HG02642 (cell line): ENCODE results near the gene KCNK17.
"Not testable (repeated sequence)": the region's sequence is repeated elsewhere in the genome, so short reads cannot be mapped to it uniquely, and the experiment has no call there.

Experiments
- ATAC-seq: cut with Tn5 transposase; IDR thresholded peaks from one replicate; pipeline ENCODE4 v1.9.1; 2021; ENCODE audit warnings: mild to moderate bottlenecking; ENCODE audit not compliant: unreplicated experiment, poor library complexity

The KCNK17 gene

DNA sequence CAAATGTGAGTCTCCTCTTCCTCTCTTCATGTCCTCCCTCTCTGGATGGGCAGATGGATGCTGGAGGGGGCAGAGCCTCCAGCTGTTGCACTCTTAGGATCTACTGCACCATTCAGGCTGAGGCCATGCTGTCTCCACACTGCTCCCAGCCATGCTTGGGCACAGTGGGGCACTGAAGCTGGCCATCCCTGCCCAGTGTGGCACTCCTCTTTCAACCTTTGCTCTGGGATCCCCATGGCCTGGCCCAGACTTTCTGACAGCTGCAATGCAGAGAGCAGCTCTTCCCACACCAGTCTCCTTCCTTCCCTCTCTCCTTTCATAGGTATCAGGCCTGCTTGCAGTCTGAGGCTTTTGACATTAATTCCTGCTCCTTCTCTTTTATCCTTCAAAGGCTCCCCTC, 9.3 kb downstream of the KCNK17 start:
- no peak for ATAC-seq

DNA sequence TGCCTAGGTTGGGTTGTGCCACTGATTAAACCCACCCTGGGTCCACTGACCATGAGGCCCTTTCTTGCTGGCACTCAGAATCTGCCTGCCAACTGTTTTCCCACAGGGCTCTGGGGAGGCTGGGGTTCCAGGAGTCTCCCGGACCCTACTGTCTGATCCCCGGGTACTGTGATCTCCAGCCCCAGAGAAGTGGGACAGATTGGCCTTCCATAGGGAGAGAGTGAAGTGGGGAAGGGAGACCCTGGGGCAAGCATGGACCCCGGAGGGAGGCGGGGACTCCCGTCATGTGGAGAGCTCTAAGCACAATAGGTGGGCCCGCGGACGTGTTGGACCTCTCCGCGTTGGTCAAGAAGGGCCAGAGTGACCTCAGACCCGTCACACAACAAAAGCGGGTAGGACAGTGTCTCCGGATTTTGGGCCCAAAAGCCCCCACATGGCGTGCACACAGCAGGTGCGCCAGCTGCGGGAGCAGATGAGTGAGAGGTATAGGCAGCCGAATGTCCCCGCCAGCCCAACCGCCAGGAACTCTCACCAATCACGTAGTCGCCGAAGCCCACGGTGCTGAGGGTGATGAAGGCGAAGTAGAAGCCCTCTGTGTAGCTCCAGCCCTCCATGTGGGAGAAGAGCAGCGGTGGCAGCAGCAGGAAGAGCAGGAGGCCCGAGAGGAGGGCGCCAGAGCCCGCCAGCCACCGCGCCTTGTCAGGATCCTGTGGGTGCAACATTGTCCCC, 10.6 kb downstream of the KCNK17 start:
- no peak for ATAC-seq

- ATAC-seq: peak; percentile 80
These were observed 11.4 kb downstream of the KCNK17 start for GRCh38 chr6:39302669-39303424.

DNA sequence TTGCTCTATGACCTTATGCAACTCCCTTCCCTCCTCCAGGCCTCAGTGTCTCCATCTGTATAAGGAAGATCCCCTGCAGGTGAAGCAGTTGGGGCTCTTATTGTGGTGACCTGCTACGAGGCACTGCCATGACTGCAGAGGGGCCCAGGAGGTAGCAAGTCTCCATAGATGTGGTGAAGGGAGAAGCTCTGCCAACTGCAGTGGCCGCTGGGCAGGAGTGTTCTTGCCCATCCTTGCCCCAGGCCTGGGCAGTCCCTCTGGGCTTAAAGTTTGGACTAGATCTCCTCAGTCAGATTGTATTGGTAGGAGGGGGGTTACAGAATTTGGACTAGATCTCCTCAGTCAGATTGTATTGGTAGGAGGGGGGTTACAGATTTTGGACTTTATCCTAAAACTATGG, 12.2 kb downstream of the KCNK17 start:
- no peak for ATAC-seq

DNA sequence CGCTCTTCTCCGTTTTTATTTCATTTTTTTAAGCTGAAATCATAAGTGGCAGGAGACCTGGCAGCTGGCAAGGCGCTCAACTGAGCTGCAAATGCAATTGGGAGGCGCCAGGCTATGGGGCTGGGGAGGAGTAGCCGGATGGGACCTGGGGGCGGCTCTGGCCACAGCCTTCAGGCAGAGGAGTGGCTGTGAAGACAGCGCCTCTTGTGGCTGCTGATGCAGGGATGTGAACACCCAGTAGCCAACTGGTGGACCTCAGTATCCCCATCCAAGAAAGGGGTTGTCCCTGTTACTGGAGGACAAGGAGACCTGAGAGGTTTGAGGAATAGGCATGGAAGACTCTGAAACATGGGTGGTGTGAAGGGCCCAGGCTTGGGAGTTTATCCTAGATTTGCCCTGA, 12.6 kb downstream of the KCNK17 start:
- ATAC-seq: no peak

- ATAC-seq: no peak
These were observed 13.5 kb downstream of the KCNK17 start for GRCh38 chr6:39300739-39301138.

DNA sequence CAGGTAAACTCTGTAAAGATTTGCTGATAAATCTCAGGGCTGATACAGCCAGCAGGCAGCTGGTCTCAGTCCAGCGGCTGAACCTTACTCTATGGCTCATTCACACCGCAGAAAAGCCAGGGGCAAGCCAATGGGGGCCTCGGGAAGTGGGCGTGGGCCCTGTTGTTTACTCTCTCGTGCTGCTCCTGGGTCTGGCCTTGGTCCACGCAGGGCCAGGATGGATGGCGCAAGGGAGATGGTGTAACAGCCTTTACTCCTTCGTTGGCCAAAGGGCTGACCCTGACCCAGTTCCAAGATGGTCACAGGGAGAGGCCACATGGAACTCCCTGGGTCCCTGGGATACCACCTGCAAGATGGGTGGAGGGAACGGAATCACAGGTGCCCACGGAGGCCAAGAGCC, 16.2 kb downstream of the KCNK17 start:
- no peak for ATAC-seq

DNA sequence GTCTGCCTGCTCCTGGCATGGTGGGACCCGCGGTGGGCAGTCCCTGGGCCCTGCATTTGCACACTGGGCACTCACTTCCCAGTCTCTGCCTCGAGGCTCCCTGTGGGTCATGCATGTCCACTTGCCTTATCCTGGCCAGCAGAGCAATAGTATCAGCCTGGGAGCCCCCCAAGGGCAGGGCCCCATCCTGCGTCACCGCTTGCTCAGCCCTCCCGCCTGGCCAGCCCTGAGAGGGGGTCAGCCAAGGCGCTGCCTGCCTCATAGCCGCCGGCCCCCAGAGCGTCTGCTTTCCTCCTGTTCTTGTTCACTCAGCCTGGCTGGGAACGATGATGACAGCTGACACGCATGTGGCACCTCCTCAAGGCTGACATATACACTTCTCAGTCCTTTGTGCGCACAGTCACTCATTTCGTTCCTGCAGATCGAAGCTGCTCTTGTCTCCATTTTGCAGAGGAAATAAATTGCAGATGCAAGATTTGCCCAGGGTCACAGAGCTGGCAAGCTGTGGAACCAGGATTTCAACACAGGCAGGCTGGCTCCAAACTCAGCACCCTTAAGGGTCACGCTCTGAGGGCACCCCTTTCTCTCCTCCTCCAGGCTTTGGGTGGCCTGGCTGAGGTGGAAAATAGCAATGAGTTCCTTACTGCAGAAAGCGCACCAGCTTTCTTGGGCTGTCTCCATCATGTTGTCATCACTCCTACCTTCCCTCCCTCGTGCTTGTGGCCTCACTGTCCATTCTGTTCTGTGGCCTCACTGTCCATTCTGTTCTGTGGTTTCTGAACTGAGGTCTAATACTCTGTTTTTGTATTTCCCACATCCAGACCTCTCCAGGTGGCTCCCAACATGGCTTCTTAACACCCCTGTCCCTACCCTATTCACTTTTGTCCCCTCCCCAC, 17.2 kb downstream of the KCNK17 start:
- no peak for ATAC-seq

DNA sequence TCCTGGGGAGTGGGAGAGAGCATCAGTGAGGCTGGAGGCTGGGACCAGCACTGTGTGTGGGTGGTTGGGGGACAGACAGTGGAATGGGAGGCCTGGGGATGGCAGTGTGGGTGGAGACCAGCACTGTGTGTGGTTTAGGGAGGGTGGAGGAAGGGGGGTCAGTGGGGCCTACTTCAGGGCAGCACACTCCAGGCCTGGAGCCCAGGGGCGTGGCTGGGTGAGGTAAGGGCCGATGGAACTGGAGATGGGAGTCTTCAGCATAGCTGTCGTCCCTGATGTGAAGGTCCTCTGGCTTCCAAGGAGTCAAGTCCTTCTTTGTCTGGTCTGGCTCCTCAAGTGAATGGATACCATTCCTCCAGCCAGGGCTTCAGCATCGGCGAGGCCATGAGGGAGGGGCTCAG, 18.6 kb downstream of the KCNK17 start:
- ATAC-seq: no peak

GRCh38 chr6:39294899-39295298, 19.3 kb downstream of the KCNK17 start:
- ATAC-seq: no peak

DNA sequence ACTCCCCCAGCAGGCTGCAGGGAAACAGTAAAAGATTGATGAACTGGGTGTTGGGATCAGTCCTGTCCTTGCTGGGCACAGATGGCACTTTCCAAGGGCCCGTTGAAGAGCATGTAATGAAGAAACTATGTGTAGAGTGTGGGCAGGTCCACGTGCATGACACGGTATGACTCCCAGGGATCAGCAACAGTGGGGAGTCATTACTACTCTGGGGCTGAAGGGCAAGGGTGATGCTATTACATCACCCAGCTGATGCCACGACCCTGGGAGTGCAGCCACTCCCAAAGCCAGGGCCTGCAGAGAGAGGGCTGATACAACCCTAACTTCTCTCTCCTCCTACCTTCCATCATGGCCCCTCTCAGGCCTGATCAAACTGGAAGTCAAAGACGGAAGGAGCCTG, 20.1 kb downstream of the KCNK17 start:
- ATAC-seq: no peak

GRCh38 chr6:39292637-39293036, 21.6 kb downstream of the KCNK17 start:
- no peak for ATAC-seq

GRCh38 chr6:39289490-39289889, 24.7 kb downstream of the KCNK17 start:
- ATAC-seq: no peak

GRCh38 chr6:39287601-39288000, 26.6 kb downstream of the KCNK17 start:
- no peak for ATAC-seq

GRCh38 chr6:39286596-39286995, 27.6 kb downstream of the KCNK17 start:
- not testable (repeated sequence) for ATAC-seq

DNA sequence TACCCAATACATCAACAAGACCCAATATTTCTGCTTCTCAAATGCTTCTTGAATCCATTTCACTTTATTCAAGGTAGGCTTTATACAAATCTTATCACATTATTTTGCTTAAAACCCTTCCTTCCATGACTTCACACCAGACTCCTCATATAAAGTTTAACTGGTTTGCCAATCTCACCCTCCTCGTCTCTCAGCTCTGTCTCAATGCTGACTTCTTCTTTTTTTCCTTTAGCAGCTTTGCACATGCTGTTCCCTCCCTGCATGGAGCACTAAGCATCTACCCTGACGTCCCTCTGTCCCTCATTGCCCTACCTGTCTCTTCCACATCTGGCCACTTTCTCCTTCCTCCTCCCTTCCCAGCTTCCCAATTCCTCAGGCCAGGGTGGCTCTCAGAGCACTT, 31.4 kb downstream of the KCNK17 start:
- no peak for ATAC-seq

DNA sequence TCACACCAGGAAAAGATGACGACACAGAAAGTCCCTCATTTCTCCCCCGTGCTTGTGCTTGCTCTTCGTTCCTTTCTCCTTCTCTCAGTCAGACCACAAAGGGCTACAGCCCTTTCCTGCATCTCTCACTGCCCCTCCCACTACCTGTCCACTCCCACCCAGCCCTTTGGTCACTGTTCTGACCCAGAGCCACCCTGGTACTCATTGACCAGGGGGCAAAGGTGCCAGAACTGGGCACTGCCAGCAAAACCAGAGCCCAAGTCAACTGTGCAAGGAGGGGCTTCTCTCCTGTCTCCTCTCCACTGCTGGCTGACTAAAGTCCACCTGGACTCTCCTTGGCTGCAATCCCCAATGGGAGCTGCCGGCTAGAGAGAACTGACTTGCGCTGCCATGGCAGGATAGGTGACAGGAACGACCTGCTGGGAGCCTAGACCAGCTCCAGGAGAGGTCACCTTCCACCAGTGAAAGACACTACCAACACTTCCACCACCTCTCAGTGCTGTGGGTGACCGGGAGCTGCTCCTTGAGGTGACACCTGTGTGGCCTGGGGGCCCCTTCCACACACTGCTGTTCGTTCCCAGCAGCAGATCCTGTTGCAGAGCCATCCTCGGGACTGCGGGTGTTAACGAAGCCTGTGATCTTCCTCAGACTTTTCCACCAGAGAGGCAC, 32.8 kb downstream of the KCNK17 start:
- ATAC-seq: no peak

- ATAC-seq: no peak
These were observed 33.9 kb downstream of the KCNK17 start for GRCh38 chr6:39280247-39280731.

- no peak for ATAC-seq
These were observed 34.7 kb downstream of the KCNK17 start for GRCh38 chr6:39279539-39279938.

DNA sequence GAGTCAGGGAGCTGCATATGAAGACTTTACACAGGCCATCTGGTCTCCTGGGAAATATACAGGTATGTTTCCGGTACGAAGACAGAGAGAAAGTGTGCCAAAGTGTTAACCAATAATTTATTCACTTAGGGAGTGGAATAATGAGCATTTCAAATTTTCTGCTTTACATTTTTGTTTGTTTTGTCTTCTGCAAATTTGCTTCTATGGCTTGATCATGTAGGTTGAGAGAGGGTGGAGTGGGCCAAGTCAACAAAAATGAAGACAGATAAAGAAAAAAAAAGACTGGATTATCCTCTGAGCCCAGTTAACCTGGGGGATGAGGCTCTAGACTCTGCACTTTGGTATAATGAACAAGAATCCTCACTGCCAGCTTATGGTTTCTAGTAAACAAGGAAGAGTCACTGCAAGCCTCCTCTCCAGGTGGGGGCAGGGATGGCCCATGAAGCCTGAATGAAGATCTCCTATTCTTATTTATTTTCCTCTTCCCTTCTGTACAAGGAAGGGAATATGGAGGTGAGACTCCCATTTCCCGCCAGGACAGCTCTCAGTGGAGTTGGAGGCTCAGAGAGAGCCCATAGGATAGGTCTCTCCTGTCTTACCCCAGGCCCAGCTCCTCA, 37.7 kb downstream of the KCNK17 start:
- ATAC-seq: no peak
